HG03342 (cell line): ENCODE measurements around the gene LRRC1.

Source experiments
- ATAC-seq: cut with Tn5 transposase; IDR thresholded peaks from one replicate; pipeline ENCODE4 v1.9.1; 2021; ENCODE audit warnings: mild to moderate bottlenecking, moderate library complexity; ENCODE audit not compliant: unreplicated experiment

The LRRC1 gene

DNA sequence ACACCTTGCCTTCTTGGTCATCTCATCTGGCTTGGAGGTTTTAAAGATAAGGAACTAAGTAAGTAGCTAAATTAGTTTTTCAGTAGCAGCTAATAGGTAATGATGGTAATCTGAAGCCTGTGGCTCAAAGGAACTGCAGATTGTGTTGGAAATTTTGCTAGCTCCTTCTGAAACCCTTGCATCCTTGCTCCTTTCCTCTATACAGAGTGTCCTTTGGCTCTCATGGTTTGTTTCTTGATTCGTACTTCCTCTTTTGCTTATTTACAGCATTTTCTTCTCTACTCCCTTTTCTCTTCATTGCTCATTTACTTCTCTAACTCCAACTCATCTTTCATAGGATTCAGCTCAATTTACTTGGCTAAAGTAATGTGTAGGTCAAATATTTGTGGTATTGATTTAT lies 19.0 kb downstream of the LRRC1 start:
- ATAC-seq = no peak

- no peak for ATAC-seq
Measured at GRCh38 chr6:53814353-53814752, 19.5 kb downstream of the LRRC1 start.

GRCh38 chr6:53815381-53816119 lies 20.7 kb downstream of the LRRC1 start:
- no peak for ATAC-seq

DNA sequence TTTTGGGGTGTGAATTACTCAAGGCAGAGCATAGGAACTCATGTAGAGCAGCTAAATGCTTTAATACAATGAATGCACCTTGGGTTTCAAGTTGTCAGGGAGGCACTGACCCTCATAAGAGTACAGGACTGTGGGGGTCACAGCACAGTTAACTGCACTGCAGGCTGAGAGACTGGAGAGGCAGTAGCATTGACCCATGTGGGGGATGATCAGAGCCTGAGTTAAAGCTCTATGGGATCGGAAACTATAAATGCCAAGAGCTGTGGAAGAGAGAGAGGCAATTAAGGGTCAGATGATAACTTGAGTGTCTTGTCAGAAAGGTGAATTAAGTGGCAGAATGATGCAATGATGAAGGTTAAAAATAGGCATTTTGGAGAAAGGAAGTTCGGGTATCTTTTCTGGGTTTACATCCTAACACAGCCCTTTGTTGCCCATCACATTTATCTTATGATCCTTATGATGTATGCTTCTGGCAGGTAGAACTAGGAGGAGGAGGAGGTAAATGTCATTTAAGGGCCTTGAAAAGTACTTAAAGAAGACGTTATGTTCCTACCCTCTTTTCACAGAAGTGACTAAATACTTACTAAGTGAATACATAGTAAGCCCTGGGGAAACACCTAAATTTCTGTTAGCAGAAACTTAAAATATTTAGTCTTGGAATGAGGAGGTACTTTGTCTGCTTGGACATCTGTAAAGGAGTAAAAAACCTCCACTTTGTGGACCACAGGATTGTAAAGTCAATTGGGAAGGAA lies 24.2 kb downstream of the LRRC1 start:
- ATAC-seq = no peak

DNA sequence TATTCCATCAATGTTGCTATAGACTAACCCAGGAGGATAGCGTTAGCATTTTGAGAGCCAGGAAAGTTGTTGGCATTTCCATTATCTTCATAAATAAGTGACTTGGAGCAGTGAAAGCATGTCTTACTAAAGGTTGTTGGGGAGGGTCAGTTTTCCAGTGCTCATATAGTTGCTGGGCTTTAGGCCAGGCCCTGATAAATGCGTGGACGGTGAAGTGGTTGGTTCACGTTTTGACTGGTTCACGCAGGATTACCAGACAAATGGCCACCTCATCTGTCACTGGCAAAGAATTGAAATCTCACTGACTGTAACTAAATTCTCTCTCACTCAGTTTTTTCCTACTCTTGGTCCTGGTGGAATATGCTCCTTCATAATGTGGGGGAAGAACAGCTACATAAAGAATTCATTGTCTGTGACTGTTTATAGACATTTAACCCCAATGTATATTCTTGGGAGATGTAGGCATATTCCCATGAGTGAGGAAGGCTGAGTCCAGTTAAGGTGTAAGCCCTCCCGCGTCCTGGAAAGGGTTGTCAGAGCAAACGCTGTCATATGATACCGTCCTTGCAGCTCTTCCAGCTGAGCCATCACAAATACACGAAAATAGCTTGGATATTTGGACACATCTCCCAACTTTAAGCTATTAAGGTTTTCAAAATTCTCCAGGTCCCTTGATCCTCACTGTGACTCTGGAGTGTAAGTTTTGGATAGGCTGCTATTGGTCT lies 27.8 kb downstream of the LRRC1 start:
- ATAC-seq = no peak

DNA sequence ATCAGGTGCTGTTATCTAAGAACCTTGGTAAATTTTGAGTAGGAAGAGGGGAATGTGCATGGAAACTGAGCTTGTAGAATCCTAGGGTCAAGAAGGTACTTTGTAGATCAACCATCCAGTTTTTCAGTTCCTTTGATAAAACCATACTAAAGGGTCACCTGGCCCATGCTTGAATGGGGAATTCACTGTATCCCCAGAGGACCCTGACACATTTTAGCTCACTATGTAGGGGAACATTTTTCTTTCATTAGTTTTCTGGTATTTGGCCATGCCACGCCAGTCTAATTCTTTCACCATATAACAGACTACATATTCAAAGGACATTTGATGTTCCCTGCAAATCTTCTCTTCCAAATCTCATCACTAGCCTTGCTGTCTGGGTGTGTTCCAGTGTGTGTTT lies 29.9 kb downstream of the LRRC1 start:
- ATAC-seq = no peak

GRCh38 chr6:53825532-53826321 lies 30.9 kb downstream of the LRRC1 start:
- peak; percentile 58 for ATAC-seq

DNA sequence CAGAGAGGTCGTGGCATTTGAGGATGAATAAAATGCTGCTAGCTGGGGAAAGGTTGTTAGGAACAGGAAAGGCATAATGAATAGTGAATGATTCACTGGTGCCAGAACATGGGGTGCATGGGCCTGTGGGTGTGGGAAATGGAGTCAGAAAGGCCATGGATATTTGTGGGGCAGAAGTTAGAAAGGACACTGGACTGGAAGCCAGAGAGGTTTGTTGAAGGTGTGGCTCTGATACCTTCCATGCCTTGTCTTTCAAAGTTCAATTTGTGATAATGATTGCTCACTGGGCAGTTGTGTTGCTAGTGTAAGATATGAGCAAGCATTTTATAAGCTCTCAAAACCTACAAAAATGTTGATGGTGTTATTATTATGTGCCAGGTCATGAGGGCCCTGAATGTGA lies 32.7 kb downstream of the LRRC1 start:
- ATAC-seq = no peak

GRCh38 chr6:53828215-53828614 lies 33.4 kb downstream of the LRRC1 start:
- no peak for ATAC-seq

DNA sequence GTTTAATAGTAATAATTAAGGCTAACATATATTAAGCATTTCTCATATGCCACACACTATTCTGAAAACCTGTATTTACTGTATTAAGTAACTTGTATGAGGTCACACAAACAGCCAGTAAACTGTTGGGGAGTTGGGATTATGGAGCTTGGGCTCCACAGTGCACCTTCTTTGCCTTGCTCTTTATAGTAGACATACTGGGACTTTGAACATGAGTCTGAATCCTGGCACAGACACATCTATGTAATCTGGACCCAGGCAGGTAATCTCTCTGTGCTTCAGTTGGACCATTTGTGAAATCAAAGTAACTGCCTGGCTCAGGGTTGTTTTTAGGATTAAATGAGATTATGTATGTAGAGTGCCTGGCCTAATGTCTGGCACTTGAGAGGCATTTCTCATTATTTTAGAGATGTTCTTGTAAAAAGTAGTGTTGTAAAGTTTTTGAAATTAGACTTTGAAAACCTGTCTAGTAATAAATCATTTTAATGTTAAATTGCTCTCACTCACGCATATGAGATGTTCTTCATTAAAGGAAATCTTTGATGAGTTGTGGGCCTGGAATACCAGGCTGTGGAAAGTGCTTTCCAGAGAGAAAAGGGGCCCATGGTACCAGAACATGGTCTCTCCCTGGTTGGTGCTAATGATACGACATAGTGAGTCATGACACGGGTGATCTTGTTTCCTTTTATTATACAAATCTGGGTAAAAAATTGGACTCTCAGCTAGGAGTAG lies 34.3 kb downstream of the LRRC1 start:
- ATAC-seq = no peak

DNA sequence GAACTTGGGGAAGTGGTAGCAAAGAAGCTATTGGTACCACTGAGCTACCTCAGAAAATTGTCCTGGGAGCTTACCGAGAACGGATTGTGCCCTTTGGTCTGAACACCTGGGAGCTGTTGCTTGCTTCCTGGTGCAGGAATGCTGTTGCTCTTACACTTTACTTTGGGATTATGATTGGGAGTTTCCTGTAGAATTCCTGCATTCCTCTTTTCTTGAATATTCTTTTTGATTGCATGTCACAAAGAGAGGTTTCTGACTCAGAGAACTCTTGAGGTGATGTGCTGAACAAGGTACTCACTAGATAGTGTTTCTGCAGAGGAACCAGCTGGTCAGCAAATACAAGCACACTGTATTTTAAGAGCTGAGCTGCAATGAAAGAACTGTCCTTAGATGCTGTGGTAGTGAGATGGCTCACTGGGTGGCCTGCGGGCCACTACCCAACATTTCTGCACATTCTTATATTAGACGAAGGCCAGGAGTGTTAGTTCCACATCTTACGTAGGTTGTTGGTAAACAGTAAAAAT lies 35.0 kb downstream of the LRRC1 start:
- no peak for ATAC-seq

GRCh38 chr6:53830366-53830765 lies 35.6 kb downstream of the LRRC1 start:
- ATAC-seq = no peak

GRCh38 chr6:53831081-53831869 lies 36.5 kb downstream of the LRRC1 start:
- ATAC-seq = no peak

DNA sequence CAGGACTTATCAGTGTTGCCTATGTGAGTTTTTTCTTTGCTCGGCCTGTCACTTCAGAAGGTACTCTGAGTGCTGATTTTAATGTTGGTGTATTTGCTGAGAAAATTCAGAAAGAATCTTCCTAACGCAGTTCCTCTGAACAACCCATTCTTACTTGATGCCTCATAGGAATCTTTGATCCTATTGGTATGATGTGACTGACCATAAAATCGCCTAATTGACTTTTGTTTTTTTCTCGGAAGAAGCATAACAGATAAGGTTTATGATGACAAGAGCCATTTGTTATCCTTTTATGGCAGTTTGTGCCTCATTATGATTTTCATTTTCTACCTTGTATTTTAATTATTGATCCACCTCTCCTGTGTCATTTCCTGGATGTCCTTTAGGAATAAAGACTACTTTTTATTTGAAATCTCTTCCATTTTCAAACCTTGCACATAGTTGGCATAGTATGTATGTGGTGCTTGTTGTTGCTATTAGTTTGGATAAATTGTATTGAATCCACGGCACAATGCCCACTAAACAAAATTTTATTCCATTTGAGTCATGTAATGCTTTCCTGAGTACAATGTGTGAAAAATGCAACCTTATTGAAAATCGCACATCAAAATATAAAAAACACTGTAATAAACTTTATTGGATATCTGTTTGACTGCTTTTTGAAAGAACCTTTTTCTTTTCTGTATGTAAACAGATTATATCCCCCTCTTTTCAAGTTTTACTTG lies 37.3 kb downstream of the LRRC1 start:
- ATAC-seq = no peak

DNA sequence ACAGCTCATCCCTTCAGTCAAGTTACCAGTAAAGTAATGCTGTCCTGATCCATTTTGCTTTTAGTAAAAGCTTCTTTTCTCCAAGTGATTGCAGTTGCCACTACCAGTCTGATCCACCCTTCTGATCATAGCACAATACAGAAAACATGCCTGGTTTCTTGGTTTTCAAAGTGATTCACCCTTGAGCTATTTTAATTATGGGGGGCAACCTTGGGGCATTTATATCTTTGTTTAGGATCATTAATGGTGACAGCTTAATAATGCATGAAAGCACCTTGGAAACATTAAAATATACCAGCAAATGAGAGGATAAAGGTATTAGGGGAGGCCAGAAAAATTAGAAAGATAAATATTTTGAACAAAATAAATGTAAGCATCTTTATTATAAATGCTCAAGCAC lies 38.4 kb downstream of the LRRC1 start:
- no peak for ATAC-seq

DNA sequence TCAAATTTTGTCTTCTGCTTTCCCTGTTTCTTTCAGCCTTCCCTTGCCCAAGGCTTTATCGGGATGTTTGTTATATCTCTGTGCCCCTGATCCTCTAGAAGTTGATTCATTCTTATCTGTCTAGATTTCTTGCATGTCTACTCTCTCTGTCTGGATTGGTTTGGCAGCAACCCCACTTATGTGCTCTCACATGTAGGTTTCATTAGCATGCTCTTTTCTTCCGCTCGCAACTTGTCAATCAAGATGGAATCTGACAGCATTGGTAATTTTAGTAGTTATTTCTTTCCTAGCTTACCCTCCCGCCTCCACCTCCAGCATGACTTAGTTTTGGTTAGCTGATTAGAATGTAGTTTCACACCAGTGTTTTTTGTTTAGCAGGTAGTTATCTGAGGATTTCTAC lies 39.3 kb downstream of the LRRC1 start:
- no peak for ATAC-seq

DNA sequence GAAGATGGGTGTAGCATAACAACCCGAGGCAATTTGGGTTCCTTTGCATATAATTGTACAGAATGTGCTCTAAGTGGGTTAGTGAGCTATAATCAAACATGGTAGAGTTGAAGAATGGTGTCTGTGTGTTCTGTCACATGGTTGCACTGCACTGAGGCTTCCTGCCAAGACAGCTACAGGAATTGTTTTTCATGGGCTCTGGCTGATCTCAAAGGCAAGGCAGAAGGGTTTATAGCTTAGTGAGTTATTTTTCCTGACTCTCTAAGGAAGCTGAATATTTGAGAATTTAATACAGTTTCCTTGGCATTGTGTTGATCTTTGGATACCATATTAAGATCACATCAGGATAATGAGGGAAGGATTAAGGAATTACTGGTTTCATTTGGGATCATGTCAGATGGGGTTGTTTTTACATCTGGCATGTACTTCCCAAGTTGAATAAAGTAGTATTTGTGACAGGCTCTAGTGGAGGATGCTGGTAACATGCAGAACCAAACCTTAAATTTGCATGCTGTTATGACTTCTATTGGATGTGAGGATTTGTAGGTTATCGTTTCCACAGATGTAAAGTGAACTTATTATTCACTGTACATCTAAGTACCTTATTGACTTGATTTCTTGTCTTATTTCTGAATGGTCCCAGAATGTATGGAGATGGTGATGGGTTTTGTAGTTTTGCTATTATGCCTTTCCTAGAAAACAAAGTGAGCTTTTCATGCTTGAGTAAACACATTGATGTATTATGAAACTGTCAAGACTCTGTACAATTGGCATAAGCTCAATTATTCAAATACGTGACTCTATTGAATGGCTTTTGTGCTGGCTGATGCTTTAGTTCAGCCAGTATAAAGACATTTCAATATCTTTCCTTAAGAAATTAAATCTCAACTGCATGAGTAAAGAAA lies 43.3 kb downstream of the LRRC1 start:
- no peak for ATAC-seq

GRCh38 chr6:53840027-53840426 lies 45.2 kb downstream of the LRRC1 start:
- no peak for ATAC-seq
